GM04503 (cell line): Measurements from ENCODE around the gene FIZ1.

ENCODE experiments used
- DNase-seq: peaks from one replicate; pipeline ENCODE4 v3.0.0-alpha.2; 2012; ENCODE audit warnings: low read depth

Gene FIZ1

DNA sequence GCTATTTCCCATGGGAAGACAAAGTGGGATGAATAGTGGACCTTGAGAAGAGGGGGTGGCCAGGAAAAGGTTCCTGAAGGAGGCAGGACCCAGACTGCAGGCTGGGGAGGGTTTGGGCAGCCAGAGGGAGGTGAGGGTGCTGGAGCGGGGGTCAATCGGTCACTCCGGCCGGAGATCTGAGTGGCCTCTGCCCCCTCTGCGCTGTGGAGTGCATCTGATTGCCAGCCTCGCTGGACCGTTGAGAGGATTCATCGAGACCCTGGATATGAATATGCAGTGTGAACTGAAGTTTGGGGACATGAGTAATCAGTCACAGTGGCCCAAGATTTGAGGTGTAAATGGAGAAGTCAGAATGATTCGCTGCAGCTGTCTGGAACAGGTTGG lies 36.0 kb upstream of the FIZ1 start:
- DNase-seq: no peak

DNA sequence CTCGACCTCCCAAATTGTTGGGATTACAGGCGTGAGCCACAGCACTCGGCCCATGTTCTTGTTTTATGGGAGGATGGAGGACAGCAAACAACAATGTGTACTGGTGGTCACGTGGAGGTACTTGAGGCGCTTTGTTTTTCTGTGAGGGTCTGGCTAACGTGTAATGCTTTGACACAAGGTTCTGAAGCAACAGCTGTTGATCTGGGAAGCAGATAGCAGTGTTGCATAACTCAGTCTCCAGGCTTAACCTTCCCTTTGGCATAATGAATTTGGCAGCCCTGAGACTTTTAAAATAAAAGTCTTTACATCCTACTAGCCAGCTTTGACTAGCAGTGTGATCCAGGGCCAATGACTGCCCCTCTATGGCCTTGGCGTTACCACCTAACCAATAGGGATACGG lies 34.5 kb upstream of the FIZ1 start:
- DNase-seq: no peak

DNA sequence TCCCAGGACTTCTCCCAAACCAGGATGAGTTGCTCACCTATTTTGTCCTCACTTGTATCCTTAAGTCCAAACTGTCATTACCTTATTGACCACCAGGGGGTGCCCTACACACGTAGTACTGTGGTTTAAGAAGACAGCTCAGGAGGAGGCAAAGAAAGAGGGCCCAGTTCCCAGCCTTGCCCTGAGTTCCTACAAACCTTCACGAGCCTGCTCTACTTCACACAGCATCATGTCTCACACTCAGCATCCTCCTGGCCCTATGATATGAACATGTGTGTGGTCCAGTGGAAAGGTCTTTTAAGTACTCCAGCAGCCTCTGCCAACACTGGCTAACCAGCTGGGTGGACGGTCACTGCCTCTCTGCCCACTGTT lies 33.1 kb upstream of the FIZ1 start:
- no peak for DNase-seq

DNA sequence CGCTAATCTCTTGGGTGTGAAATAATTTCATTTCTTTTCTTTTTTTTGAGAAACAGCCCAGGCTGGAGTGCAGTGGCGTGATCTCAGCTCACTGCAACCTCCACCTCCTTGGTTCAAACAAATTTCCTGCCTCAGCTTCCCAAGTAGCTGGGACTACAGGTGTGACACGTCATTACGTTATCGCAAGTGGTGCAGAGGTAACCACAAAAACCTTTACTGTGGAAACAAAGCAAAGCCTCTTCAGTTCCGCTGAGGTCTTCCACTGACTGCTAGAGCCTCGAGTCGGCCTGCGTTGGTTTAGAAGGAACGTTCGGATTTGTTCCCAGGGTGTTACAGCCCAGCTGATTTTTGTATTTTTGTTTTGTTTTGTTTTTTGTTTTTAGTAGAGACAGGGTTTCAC lies 27.0 kb upstream of the FIZ1 start:
- DNase-seq: no peak

DNA sequence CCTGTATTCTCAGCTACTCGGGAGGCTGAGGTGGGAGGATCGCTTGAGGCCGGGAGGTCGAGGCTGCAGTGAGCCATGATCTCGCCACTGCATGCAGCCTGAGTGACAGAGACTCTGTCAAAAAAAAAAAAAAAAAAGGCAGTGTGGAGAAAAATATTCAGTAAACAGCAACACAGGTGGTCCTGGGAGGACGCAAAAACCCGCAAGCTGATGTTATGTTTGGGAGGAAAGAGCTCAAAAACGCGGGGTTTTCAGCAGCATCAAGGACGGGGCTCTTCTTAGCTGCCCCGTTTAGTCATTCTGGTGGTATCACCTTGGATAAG lies 25.6 kb upstream of the FIZ1 start:
- DNase-seq: no peak

DNA sequence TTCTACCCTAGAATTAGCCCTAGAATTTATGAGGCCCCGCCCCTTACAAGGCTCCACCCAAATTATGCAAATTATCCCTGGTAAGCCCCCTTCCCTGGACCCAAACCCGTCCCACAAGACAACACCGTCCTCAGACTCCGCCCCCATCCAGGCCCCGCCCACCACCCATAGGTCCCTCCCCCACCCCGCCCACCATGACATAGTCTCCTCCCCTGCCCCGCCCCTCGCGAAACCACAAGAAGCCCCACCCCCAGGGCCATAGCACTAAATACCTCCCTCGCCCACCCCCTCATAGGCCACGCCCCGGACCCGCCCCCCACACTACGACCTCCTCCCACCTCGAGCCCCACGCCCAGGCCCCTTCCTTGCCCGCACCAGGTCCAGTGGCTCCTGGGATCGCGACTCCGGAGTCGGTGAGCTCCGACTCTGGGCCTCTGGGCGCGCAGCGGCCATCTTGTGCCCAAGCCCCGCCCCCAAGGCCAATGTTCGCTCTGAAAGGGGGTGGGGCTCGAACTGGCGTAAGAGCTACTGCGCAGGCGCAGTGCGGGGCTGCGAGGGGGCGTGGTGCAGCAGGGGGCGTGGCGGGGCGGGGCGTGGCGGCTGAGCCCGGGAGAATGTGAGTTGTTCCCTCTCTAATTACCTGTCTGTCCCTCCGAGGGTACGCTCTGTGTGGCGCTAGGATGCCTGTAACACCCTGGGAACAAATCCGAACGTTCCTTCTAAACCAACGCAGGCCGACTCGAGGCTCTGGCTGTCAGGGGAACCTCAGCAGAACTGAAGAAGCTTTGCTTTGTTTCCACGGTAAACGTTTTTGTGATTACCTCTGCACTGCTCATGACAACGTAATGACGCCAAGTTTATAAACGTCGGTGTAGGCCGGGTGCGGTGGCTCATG lies 25.0 kb upstream of the FIZ1 start, which contains the start of gene ZNF784:
TSS of gene ZNF784 (minus strand) at position 458 of the 895 bp plus-strand sequence. CDS start at position 453, 5 bp downstream.
- DNase-seq: no peak

DNA sequence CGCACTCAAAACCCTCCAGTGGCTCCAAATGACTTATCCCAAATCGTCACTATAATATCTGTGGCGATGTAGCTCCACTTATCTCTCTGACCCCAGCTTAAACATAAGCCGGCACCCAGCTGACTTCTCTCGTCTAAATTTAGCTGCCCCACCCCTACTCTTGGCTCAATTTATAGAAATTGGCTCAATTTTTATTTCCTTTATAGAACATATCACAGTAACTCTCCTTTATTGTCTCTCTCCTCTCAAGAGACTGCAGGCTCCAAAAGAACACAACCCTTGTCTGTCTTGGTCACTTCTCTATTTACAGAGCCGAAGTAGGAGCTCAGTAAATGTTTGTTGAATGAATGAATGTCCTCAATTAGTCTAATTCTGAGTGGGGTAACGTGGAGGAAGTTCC lies 24.2 kb upstream of the FIZ1 start:
- no peak for DNase-seq

DNA sequence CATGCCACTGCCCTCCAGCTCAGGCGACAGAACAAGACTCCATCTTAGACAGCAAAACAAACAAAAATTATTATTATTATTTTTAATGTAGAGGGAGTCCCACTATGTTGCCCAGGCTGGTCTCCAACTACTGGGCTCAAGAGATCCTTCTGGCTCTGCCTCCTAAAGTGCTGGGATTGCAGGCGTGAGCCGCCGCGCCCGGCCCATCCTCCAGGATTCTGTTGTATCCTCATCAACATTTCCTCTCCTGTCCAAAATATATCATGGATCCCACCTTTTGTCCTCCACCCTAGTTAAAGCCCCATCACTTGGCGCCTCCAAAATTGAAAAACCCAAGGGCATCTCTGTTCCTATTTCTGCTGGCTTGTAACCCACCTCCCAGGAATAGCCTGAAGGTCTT lies 23.8 kb upstream of the FIZ1 start:
- DNase-seq: no peak

DNA sequence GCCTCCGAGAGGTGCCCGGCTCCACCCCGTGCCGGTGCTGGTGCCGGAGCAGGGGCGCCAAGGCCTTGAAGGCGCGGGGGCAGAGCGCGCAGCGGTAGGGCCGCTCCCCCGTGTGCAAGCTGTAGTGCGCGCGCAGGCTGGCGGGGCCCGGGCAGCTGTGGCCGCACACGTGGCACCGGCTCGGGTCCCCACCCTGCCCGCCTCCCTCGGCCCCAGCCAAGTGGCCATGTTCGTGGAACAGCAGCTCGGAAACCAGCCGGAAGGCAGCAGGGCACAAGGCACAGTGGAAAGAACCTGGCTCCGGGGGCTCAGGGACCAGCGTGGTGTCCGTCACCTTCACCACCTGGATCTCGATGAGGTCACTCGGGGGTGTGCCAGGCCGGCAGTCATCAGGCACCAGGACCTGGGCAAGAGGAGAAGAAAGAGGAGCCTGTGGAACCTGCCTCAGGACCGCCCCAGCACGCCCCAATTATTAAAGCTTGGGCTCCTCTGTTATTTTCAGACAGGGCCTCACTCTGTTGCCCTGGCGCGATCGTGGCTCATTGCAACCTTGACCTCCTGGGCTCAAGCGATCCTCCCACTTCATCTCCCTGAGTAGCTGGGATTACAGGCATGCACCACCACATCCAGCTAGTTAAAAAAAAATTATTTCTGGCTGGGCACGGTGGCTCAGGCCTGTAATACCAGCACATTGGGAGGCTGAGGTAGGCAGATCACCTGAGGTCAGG lies 23.1 kb upstream of the FIZ1 start:
- no peak for DNase-seq

DNA sequence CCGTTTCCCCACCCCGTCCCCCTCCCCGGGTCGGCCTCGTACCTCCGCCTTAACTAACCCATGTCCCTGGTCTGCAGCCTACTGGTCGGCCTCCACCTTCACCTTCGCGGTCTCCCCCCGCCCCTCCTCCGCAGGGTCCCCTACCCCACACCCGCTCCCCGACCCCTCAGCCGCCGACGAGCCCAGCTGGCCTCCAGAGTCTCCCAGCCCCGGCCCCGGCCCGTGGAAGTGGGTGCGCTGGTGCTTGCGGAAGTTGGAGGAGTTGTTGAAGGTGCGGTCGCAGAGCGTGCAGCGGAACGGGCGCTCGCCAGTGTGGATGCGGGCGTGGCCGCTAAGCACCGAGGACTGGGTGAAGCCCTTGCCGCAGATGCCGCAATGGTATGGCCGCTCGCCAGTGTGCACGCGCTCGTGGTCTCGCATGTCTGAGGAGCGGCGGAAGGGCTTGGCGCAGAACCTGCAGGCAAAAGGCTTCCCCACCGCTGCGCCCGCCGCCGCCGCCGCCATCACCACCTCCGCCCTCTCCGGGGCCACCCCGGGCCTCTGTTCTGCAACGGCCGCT lies 22.4 kb upstream of the FIZ1 start:
- DNase-seq: no peak

DNA sequence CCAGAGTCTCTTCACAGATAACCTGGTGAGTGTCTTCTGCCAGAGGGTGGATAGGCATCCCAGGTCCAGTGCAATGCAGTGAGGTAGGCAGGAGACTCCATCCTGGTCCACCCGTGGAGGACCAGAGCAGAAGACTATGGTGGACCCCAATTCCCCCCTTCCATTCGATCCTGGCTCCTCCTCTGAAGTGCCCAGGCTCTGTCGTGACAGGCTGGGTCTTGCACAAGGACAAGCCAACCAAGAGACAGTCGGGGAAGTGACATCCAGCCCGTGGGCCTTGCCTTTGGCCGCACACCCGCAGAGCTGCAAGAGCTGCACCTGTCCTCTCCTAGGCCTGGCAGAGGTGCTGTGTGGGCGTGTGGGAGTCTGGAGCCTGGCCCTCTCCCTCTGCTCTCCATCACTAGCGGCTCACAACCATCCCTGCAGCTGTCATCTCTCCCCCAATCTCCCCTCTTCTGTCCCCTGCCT lies 21.9 kb upstream of the FIZ1 start:
- DNase-seq: no peak

DNA sequence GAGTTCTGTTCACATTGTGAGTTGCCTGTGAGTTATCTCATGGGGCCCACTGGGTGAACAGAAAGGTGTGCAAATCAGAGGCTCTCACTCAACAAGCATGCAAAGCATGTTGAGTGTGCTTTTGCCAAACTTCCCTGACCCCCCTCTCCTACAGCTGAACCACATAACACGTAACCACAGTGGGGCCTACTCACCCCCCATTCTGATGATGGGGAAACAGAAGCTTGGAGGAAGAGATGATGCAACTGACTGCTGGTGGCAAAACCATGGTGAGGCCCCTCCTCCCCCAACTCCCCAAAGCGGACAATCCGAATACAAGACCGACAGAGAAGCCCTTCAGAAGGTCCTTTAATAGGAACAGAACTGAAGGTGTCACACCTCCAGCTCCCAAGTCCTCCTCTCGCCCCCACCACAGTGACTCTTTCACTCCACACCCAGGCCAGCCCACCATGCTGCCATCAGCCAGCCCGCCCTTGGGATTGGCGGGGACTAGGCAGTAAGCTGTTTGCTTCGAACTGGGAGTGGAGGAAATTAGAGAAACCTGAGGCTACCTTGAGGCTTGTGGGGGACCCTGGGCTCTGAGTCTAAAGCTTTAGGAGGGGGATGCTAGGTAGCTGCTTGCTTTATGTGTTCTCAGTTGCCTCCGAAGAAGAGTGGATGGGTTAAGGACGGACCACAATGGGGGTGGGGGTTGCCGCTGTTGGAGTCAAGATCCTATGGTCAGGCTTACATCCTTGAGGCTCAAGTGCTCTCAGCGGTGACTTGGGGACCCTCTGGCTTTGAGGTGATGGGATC lies 21.3 kb upstream of the FIZ1 start:
- no peak for DNase-seq

DNA sequence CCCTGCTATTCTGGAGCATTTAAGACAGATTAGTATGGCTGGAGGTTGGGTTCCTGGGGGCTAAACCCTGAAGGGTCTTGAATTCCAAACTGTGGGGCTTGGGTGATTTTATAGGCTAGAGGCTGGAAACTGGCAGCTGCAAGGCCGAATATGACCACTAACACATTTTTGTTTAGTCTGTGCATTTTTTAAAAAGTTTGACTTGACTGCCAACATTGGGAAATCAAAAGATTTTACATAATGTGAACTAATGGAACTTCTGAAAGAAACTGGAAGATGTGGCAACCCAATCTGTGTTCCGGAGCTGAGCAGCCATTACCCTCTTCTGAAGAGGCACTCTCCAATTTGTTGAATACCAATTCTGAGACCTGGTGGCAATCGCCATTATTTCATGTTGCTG lies 20.0 kb upstream of the FIZ1 start:
- DNase-seq: no peak

DNA sequence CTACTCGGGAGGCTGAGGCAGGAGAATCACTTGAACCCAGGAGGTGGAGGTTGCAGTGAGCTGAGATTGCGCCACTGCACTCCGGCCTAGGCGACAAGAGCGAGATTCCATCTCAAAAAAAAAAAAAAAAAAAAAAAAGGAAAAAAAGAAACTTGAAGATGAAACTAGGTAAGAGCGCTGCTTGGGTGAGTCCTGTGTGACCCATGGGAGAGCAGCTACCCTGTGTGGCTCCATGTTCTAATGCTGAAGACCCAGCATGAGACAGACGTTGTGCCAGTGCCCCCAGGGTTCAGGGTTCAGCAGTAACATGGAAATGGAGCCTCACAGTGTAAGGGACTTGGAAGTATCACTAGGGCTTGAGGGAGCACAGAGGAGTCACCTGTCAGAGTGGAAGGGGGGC lies 19.1 kb upstream of the FIZ1 start:
- DNase-seq: no peak

DNA sequence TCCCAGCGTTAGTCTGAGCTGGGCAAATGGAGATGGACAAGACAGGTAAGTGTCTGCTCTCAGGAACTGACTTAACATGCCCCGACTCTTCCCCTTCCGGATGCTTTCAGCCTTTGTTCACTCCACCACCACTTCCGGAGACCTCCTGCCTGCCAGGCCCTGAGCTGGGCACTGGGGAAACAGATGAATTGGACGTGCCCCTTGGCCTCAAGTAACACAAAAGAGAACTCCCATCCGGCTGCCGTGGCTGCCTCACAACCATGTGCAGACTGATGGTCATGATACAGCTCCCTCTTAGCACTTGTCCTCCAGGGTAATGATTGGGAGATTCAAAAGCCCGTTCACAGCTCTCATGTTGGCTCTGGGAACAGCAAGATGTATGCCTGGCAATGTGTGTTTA lies 18.1 kb upstream of the FIZ1 start:
- DNase-seq: no peak

DNA sequence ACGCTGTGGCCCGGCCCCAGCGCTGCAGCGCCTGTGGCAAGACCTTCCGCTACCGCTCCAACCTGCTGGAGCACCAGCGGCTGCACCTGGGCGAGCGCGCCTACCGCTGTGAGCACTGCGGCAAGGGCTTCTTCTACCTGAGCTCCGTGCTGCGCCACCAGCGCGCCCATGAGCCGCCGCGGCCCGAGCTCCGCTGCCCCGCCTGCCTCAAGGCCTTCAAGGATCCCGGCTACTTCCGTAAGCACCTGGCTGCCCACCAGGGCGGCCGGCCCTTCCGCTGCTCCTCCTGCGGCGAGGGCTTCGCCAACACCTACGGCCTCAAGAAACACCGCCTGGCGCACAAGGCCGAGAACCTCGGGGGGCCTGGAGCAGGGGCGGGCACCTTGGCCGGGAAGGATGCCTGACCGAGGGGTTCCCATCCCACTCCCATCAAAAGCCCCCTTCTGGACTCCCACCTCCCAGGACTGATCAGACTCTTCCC lies 17.1 kb upstream of the FIZ1 start:
- DNase-seq: no peak

DNA sequence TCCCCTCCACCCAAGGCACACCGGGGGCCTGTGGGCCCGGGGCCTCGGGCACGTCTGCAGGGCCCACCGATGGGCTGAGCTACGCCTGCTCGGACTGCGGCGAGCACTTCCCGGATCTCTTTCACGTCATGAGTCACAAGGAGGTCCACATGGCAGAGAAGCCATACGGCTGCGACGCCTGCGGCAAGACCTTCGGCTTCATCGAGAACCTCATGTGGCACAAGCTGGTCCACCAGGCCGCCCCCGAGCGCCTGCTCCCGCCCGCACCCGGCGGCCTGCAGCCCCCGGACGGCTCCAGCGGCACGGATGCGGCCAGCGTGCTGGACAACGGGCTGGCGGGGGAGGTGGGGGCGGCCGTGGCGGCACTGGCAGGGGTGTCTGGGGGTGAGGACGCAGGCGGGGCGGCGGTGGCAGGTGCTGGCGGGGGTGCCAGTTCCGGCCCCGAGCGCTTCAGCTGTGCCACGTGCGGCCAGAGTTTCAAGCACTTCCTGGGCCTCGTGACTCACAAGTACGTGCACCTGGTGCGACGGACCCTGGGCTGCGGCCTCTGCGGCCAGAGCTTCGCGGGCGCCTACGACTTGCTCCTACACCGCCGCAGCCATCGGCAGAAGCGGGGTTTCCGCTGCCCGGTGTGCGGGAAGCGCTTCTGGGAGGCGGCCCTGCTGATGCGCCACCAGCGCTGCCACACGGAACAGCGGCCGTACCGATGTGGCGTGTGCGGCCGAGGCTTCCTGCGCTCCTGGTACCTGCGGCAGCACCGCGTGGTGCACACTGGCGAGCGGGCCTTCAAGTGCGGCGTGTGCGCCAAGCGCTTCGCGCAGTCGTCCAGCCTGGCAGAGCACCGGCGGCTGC lies 16.5 kb upstream of the FIZ1 start:
- no peak for DNase-seq

DNA sequence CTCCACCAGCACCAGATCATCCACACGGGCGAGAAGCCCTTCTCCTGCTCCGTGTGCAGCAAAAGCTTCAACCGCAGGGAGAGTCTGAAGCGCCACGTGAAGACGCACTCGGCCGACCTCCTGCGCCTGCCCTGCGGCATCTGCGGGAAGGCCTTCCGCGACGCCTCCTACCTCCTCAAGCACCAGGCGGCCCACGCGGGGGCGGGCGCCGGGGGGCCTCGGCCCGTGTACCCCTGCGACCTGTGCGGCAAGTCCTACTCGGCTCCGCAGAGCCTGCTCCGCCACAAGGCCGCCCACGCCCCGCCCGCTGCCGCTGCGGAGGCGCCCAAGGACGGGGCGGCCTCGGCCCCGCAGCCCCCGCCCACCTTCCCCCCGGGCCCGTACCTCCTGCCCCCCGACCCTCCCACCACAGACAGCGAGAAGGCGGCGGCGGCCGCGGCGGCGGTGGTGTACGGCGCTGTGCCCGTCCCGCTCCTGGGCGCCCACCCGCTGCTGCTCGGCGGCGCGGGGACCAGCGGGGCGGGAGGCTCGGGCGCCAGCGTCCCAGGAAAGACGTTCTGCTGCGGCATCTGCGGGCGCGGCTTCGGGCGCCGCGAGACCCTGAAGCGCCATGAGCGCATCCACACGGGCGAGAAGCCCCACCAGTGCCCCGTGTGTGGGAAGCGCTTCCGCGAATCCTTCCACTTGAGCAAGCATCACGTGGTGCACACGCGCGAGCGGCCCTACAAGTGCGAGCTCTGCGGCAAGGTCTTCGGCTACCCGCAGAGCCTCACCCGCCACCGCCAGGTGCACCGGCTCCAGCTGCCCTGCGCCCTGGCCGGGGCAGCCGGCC lies 15.6 kb upstream of the FIZ1 start:
- no peak for DNase-seq

DNA sequence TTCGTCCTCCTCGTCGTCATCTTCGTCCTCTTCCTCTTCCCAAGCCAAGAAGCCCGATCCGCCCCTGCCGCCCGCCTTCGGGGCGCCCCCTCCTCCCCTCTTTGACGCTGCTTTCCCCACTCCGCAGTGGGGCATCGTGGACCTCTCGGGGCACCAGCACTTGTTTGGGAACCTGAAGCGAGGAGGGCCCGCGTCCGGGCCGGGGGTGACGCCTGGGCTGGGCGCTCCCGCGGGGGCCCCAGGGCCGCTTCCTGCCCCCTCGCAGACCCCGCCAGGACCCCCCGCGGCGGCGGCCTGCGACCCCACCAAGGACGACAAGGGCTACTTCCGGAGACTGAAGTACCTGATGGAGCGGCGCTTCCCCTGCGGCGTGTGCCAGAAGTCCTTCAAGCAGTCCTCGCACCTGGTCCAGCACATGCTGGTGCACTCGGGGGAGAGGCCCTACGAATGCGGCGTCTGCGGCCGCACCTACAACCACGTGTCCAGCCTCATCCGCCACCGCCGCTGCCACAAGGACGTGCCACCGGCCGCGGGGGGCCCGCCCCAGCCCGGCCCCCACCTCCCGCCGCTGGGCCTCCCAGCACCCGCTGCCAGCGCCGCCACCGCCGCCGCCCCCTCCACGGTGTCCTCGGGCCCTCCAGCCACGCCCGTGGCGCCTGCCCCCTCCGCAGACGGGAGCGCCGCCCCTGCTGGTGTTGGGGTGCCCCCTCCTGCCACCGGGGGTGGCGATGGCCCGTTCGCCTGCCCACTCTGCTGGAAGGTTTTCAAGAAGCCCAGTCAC lies 14.8 kb upstream of the FIZ1 start:
- DNase-seq: no peak

DNA sequence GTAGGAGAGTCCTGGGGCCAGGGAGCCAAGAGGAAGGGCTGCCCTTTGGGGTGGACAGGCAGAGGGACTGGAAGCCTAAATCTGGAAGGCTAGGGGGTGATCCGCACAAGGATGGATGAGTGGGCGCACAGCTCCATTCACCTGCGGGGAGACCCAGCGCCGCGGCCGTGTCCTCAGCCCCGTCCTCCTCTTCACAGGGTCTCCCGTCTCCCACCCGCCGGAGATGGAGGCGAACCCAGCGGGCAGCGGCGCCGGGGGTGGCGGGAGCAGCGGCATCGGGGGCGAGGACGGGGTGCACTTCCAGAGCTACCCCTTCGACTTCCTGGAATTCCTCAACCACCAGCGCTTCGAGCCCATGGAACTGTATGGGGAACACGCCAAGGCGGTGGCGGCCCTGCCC lies 14.1 kb upstream of the FIZ1 start:
- no peak for DNase-seq
